ENCODE results near the gene TPT1.

The TPT1 gene

GRCh38 chr13:45333977-45334922 lies 6.7 kb downstream of the TPT1 start:
- no peak for DNase-seq (ENCODE audit: low read depth)

DNA sequence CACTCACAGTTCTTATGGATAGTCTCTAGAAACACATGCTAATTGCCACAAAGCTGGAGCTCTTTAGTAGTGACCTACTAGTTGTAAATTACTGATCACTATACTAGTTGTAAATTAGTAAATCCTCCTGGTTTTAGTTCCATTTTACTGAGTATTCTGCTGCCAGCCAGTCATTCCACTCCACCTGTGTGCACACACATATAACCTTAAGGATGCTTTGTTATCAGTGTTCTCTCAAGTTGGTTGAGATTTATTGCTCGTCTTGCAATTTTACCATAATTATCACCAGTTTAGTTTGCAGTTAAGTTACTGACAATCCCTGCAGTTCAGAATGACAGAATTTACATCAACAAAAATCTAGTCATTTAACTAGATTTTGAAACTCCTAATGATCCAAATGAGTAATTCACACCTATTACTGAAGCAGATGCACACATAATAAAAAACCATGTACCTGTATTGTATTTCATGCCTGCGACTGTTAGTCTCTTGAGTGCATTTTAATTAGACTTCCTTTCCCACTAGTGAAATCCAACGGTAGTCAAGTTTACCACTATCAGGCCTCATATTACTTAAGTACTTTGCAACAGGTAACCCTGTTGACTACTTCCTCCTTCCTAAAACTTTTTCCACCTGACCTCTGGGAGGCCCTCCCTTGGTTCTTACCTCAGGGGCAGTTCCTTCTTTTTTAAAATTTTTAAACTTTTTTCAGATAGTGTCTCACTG lies 7.6 kb downstream of the TPT1 start:
- no peak for DNase-seq (ENCODE audit: low read depth)

GRCh38 chr13:45332831-45333219 lies 8.2 kb downstream of the TPT1 start:
- DNase-seq (ENCODE audit: low read depth), result no peak

DNA sequence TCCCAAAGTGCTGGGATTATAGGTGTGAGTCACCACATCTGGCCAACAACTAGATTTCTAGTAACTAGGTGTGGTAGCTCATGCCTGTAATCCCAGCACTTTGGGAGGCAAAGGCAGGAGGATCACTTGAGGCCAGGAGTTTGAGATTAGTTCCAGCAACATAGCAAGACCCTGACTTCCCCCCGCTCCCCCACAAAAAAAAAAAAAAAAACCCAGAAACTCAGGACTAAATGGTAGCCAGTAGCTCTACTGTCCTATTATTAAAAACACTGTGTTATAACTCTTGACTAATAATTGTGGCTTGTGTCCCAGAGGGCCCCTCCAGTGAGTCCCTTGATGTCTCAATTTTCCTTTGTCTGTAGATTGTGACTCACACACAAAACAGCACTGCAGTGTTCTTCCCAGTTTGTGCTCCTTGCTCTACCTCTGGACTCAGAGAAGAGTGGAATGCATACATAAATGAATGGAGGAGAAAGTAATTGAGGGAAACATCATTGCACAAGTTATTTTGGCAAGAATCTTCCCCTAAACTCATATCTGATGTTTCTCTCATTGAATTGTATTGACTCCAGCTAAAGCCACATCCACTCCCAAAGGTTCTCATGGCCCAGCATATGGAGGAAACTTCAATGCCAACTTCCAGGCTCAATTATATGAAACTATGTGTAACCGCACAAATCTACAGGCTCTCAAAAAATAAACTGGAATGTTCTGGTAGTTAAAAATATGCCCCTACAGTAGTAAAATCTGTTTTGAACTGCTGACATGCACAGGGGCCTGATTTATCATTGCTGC lies 8.8 kb downstream of the TPT1 start:
- peak; percentile 99 for DNase-seq (ENCODE audit: low read depth)

- no peak for DNase-seq (ENCODE audit: low read depth)
These were observed 9.3 kb downstream of the TPT1 start for GRCh38 chr13:45331692-45332035.

- DNase-seq (ENCODE audit: low read depth), result no peak
These were observed 9.8 kb downstream of the TPT1 start for GRCh38 chr13:45331123-45331619.

- DNase-seq (ENCODE audit: low read depth), result peak; percentile 76
These were observed 12.3 kb downstream of the TPT1 start for GRCh38 chr13:45328661-45329111.

GRCh38 chr13:45327253-45327955 lies 13.6 kb downstream of the TPT1 start:
- DNase-seq (ENCODE audit: low read depth), result no peak

- peak; percentile 82 for DNase-seq (ENCODE audit: low read depth)
These were observed 15.2 kb downstream of the TPT1 start for GRCh38 chr13:45325806-45326205.

DNA sequence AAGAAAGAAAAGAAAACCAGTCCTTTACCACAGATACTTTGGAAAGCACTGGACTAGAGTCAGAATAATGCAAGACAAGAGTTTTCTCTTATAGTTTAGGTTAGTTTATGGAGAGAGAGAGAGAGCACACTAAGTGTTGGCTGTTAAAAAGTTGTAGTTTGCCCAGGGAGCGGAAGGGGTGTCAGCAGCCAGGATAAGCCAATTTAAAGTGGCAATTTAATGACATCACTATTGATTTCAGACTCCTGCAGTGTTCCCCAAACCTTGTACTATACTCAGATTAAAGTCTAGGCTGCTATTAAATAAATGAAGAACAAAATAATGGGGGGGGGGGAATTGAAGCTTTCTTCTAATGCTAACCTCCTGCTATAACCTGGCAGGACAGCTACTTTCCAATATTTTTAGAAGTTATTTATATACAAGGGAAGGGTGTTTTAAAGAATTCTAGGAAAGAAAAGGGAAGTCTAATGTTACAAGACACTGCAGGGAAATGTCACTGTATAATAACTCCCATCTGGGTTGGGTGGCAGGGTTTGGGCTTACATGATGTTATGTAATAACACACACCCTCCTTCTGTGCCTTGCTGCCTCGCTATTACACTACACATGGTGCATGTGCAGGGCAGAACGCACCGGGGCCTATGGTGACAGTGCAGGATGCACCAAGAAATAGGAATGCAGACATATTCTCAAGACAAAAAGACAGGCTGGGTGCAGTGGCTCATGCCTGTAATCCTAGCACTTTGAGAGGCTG lies 19.9 kb downstream of the TPT1 start:
- peak; percentile 25 for DNase-seq (ENCODE audit: low read depth)

DNA sequence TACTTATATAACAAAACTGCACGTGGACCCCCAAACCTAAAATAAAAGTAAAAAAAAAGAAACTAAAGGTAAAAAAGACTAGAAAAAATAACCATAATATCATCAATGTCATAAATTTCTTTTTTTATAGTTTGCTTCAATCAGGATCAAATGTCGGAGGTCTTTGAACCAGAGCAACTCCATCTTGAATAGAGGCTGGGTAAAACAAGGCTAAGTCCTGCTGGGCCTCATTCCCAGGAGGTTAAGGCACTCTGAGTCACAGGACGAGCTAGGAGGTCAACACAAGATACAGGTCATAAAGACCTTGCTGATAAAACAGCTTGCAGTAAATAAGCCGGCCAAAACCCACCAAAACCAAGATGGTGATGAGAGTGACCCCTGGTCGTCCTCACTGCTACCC lies 24.0 kb downstream of the TPT1 start:
- DNase-seq (ENCODE audit: low read depth), result no peak

- DNase-seq (ENCODE audit: low read depth), result no peak
These were observed 24.6 kb downstream of the TPT1 start for GRCh38 chr13:45316338-45316737.

GRCh38 chr13:45315520-45316167 lies 25.3 kb downstream of the TPT1 start:
- no peak for DNase-seq (ENCODE audit: low read depth)

- no peak for DNase-seq (ENCODE audit: low read depth)
These were observed 26.2 kb downstream of the TPT1 start for GRCh38 chr13:45314822-45315221.

GRCh38 chr13:45310341-45311131 lies 30.4 kb downstream of the TPT1 start:
- no peak for DNase-seq (ENCODE audit: low read depth)

- DNase-seq (ENCODE audit: low read depth), result no peak
These were observed 34.0 kb downstream of the TPT1 start for GRCh38 chr13:45306966-45307365.

DNA sequence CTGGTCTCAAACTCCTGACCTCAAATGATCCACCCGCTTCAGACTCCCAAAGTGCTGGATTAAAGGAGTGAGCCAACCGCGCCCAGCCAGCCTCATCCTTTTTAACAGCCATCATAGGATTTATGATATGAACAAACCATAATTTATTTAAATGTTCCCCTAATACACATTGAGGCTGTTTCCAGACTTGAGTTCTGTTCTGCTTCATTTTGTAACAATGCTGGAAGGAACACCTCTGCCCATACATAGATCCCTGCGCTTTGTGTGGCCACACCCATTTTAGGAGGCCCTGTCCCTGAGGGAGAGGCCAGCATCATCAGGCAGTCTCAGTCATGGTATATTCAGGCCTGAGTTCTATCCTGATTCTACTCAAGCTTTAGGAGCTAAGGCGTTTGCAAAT lies 35.9 kb downstream of the TPT1 start:
- no peak for DNase-seq (ENCODE audit: low read depth)

DNA sequence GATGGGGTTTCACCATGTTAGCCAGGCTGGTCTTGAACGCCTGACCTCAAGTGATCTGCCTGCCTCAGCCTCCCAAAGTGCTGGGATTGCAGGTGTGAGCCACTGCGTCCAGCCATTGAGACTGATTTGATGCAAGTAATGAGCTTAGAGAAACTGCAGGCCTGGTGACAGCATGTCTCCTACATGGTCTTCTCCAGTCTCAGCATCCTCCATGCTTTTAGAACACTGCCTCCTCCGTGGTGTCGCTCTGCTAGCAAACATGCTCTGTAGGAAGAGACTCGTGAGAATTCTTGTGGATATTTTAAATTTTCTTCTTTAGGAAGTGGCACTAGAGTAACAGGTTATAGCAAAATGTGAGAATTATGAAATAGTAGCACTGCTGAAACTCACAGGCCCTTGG lies 37.1 kb downstream of the TPT1 start:
- no peak for DNase-seq (ENCODE audit: low read depth)

- no peak for DNase-seq (ENCODE audit: low read depth)
These were observed 38.0 kb downstream of the TPT1 start for GRCh38 chr13:45303026-45303425.

DNA sequence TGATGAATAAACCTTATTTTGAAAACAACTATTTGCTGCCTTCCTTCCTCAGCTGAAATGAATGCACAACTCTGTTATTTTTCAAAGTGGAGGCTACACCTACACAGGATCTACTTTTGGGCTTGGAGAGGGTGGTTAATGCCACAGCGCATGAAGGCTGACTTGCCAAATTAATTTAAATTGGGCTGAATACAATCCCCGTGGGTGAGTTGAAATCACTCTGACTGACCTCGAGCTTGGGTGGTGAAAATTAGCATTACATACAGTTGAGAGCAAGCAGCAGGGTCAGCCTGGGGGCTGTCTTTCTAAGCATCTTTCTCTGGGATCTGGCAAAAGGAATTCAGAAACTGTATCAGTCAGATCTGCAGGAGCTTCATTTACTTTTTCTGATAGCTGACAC lies 38.5 kb downstream of the TPT1 start:
- no peak for DNase-seq (ENCODE audit: low read depth)
